Muscle of arm (tissue), 14 donors: ENCODE data around the gene GFER. TPM values are rescaled to one million over a fixed set of nuclear protein-coding genes. Genes with fewer than 3 reads are reported as not detected.
"Not testable (repeated sequence)": the region's sequence is repeated elsewhere in the genome, so short reads cannot be mapped to it uniquely, and the experiment has no call there.

ENCODE experiments used
- DNase-seq: peaks from one replicate; pipeline ENCODE4 v3.0.0-alpha.2; 2013
- long read RNA-seq, 11 donors: transcript quantifications; one replicate each; lab custom pipeline, GENCODE V29; 2026
- polyA plus RNA-seq, 12 donors: library from polyadenylated mRNA; unstranded; fragments of 120-200 nt; gene quantifications; one replicate each; pipeline ENCODE4 v1.2.1, GENCODE V29; 2013; ENCODE audit not compliant: insufficient read length in 12 of 12

Gene GFER
- polyA plus RNA-seq, result 10 to 100 TPM in 11 of 12 donors, not detected in 1; 10.9 to 40.2 (median 15.1) TPM
- long read RNA-seq, donor 1, transcript GFER-202 (2 exons, 482 nt), result minor isoform, 5 of 27 reads
- long read RNA-seq, donor 1, transcript GFER-201 (3 exons, 2,345 nt), result major isoform, 13 of 27 reads
- long read RNA-seq, donor 1, transcript GFER-203 (2 exons, 1,365 nt), result minor isoform, 9 of 27 reads
- long read RNA-seq, donor 1, partial matches to known transcripts, result 0 of 27 reads
- long read RNA-seq, donor 1, other reads (novel, unspliced or antisense), result 0 of 27 reads
- long read RNA-seq, donor 2, transcript GFER-203 (2 exons, 1,365 nt), result major isoform, 6 of 13 reads
- long read RNA-seq, donor 2, partial matches to known transcripts, result 0 of 13 reads
- long read RNA-seq, donor 2, other reads (novel, unspliced or antisense), result 0 of 13 reads
- long read RNA-seq, donor 3, partial matches to known transcripts, result 0 of 2 reads
- long read RNA-seq, donor 3, other reads (novel, unspliced or antisense), result 0 of 2 reads
- long read RNA-seq, donor 4, partial matches to known transcripts, result 0 of 5 reads
- long read RNA-seq, donor 4, other reads (novel, unspliced or antisense), result 0 of 5 reads
- long read RNA-seq, donor 5, transcript GFER-201 (3 exons, 2,345 nt), result major isoform, 8 of 13 reads
- long read RNA-seq, donor 5, partial matches to known transcripts, result 0 of 13 reads
- long read RNA-seq, donor 5, other reads (novel, unspliced or antisense), result 0 of 13 reads
- long read RNA-seq, donor 6, partial matches to known transcripts, result 6 of 12 reads
- long read RNA-seq, donor 6, other reads (novel, unspliced or antisense), result 0 of 12 reads
- long read RNA-seq, donor 7, transcript GFER-201 (3 exons, 2,345 nt), result major isoform, 5 of 8 reads
- long read RNA-seq, donor 7, partial matches to known transcripts, result 0 of 8 reads
- long read RNA-seq, donor 7, other reads (novel, unspliced or antisense), result 0 of 8 reads
- long read RNA-seq, donor 8, transcript GFER-201 (3 exons, 2,345 nt), result major isoform, 11 of 14 reads
- long read RNA-seq, donor 8, partial matches to known transcripts, result 0 of 14 reads
- long read RNA-seq, donor 8, other reads (novel, unspliced or antisense), result 0 of 14 reads
- long read RNA-seq, donor 9, transcript GFER-201 (3 exons, 2,345 nt), result major isoform, 5 of 8 reads
- long read RNA-seq, donor 9, partial matches to known transcripts, result 0 of 8 reads
- long read RNA-seq, donor 9, other reads (novel, unspliced or antisense), result 0 of 8 reads
- long read RNA-seq, donor 10, transcript GFER-201 (3 exons, 2,345 nt), result major isoform, 8 of 9 reads
- long read RNA-seq, donor 10, partial matches to known transcripts, result 0 of 9 reads
- long read RNA-seq, donor 10, other reads (novel, unspliced or antisense), result 0 of 9 reads
- long read RNA-seq, donor 11, partial matches to known transcripts, result 0 of 3 reads
- long read RNA-seq, donor 11, other reads (novel, unspliced or antisense), result 0 of 3 reads

GRCh38 chr16:1983544-1984346, at the start of gene GFER:
Gene GFER, plus strand, starts transcription at chr16:1984193. Its CDS starts 26 bp downstream, at chr16:1984219.
- peak; percentile 91 for DNase-seq

- DNase-seq, result no peak
These were observed 47.0 kb upstream of the GFER start for GRCh38 chr16:1936945-1937479.

- DNase-seq, result no peak
These were observed 45.7 kb upstream of the GFER start for GRCh38 chr16:1938316-1938715.

GRCh38 chr16:1938910-1939309, 45.1 kb upstream of the GFER start:
- no peak for DNase-seq

GRCh38 chr16:1939833-1940232, 44.2 kb upstream of the GFER start:
- DNase-seq, result not testable (repeated sequence)

GRCh38 chr16:1940273-1941161, 43.5 kb upstream of the GFER start:
- DNase-seq, result no peak

- no peak for DNase-seq
These were observed 42.6 kb upstream of the GFER start for GRCh38 chr16:1941162-1942046.

- DNase-seq, result no peak
These were observed 41.8 kb upstream of the GFER start for GRCh38 chr16:1942047-1942809.

- peak; percentile 98 for DNase-seq
These were observed 40.9 kb upstream of the GFER start, which contains the start of gene MSRB1 for GRCh38 chr16:1942810-1943726. Gene MSRB1, minus strand, starts transcription at chr16:1943199. Its CDS starts 43 bp downstream, at chr16:1943156.

GRCh38 chr16:1944612-1945199, 39.3 kb upstream of the GFER start:
- DNase-seq, result no peak

- DNase-seq, result no peak
These were observed 38.2 kb upstream of the GFER start for GRCh38 chr16:1945559-1946391.

- no peak for DNase-seq
These were observed 37.3 kb upstream of the GFER start for GRCh38 chr16:1946495-1947368.

- no peak for DNase-seq
These were observed 36.7 kb upstream of the GFER start for GRCh38 chr16:1947369-1947670.

- DNase-seq, result no peak
These were observed 34.5 kb upstream of the GFER start for GRCh38 chr16:1949507-1949906.
